Neural cell (in vitro differentiated cells): ENCODE data around the gene LMO7. TPM values are rescaled to one million over a fixed set of nuclear protein-coding genes. Genes with fewer than 3 reads are reported as not detected.

ENCODE experiments used
- H2AFZ ChIP-seq: fragments of 200-600, 300-800 bp; sonication (generic), shearing (Covaris generic); 2 replicates; pipeline ENCODE4 v1.6.0; 2014; ENCODE audit warnings: low read depth, mild to moderate bottlenecking, antibody characterized with exemption, low read length, moderate library complexity
- H3F3A ChIP-seq: fragments of 200-600 bp; shearing (Covaris generic); 2 replicates; pipeline ENCODE4 v1.6.1; 2016; ENCODE audit warnings: mild to moderate bottlenecking, moderate library complexity, mixed read lengths, antibody characterized with exemption, low read length; ENCODE audit not compliant: insufficient read depth, poor library complexity, severe bottlenecking
- H3K27ac ChIP-seq: fragments of 200-600, 300-800 bp; sonication (generic), shearing (Covaris generic); 2 replicates; pipeline ENCODE4 v1.5.1; 2014; ENCODE audit warnings: mild to moderate bottlenecking, low read length, moderate library complexity
- H3K27me3 ChIP-seq: fragments of 300-800, 200-600 bp; sonication (generic), shearing (Covaris generic); 2 replicates; pipeline ENCODE4 v1.6.0; 2014; ENCODE audit warnings: mild to moderate bottlenecking, low read depth, low read length, moderate library complexity; ENCODE audit not compliant: insufficient read depth
- H3K36me3 ChIP-seq: fragments of 300-800, 200-600 bp; sonication (generic), shearing (Covaris generic); 2 replicates; pipeline ENCODE4 v1.5.1; 2014; ENCODE audit warnings: mild to moderate bottlenecking, antibody characterized with exemption, low read length, moderate library complexity; ENCODE audit not compliant: insufficient read depth
- H3K4me2 ChIP-seq: fragments of 300-800, 200-600 bp; sonication (generic), shearing (Covaris generic); 2 replicates; pipeline ENCODE4 v1.6.0; 2014; ENCODE audit warnings: mild to moderate bottlenecking, low read length
- H3K4me3 ChIP-seq: fragments of 300-800, 200-600 bp; sonication (generic), shearing (Covaris generic); 2 replicates; pipeline ENCODE4 v1.5.1; 2014; ENCODE audit warnings: mild to moderate bottlenecking, low read length, moderate library complexity
- H3K79me2 ChIP-seq: fragments of 200-600 bp; shearing (Covaris generic); replicated peaks from 2 replicates; pipeline ENCODE4 v1.6.0; 2014; ENCODE audit warnings: mild to moderate bottlenecking, low read length, moderate library complexity; ENCODE audit not compliant: insufficient read depth
- H3K9ac ChIP-seq: fragments of 300-800, 200-600 bp; sonication (generic), shearing (Covaris generic); 2 replicates; pipeline ENCODE4 v1.6.1; 2016; ENCODE audit warnings: mild to moderate bottlenecking, low read length, mixed read lengths
- H3K9me2 ChIP-seq: fragments of 200-600 bp; shearing (Covaris generic); 2 replicates; pipeline ENCODE4 v1.6.1; 2016; ENCODE audit warnings: mild to moderate bottlenecking, low read length, mixed read lengths; ENCODE audit not compliant: insufficient read depth
- H3K9me3 ChIP-seq: fragments of 200-600, 300-800 bp; sonication (generic), shearing (Covaris generic); 2 replicates; pipeline ENCODE4 v1.6.1; 2016; ENCODE audit warnings: mild to moderate bottlenecking, mixed run types, low read length, moderate library complexity, mixed read lengths
- H4K20me1 ChIP-seq: fragments of 200-600 bp; shearing (Covaris generic); 2 replicates; pipeline ENCODE4 v1.6.1; 2016; ENCODE audit warnings: mild to moderate bottlenecking, mixed run types; ENCODE audit not compliant: insufficient read depth
- EP300 ChIP-seq: fragments of 450-650 bp; conservative IDR thresholded peaks from 2 replicates; pipeline ENCODE4 v1.6.1; 2014; ENCODE audit warnings: antibody characterized with exemption, mild to moderate bottlenecking, moderate library complexity; ENCODE audit not compliant: poor library complexity, severe bottlenecking
- EZH2 ChIP-seq: fragments of 200-600, 300-800 bp; shearing (Covaris generic), sonication (generic); IDR thresholded peaks from 2 replicates; pipeline ENCODE4 v1.6.1; 2014; ENCODE audit warnings: antibody characterized with exemption, low read length, borderline replicate concordance, mild to moderate bottlenecking; ENCODE audit not compliant: insufficient read depth, poor library complexity, severe bottlenecking
- MXI1 ChIP-seq: fragments of 450-650 bp; conservative IDR thresholded peaks from 2 replicates; pipeline ENCODE4 v1.6.1; 2014; ENCODE audit warnings: antibody characterized with exemption, mild to moderate bottlenecking; ENCODE audit not compliant: poor library complexity, severe bottlenecking
- POLR2AphosphoS5 ChIP-seq: IDR thresholded peaks from 2 replicates; pipeline ENCODE4 v1.6.1; 2012
- RAD21 ChIP-seq: fragments of 450-650 bp; conservative IDR thresholded peaks from 2 replicates; pipeline ENCODE4 v1.6.1; 2014; ENCODE audit warnings: antibody characterized with exemption, mild to moderate bottlenecking, moderate library complexity
- SMC3 ChIP-seq: fragments of 450-650 bp; conservative IDR thresholded peaks from 2 replicates; pipeline ENCODE4 v1.6.1; 2014; ENCODE audit warnings: antibody characterized with exemption, mild to moderate bottlenecking, moderate library complexity; ENCODE audit not compliant: poor library complexity
- TAF1 ChIP-seq: IDR thresholded peaks from 2 replicates; pipeline ENCODE4 v1.6.1; 2012; ENCODE audit warnings: low read depth
- polyA plus RNA-seq: library from polyadenylated mRNA; depleted of rRNA; stranded (reverse); fragments of >200 nt; gene quantifications from 2 replicates; pipeline ENCODE4 v1.2.3, GENCODE V29; 2014
- TF ChIP-seq, protein P1 (sequence below): fragments of 450-650 bp; IDR thresholded peaks from 2 replicates; pipeline ENCODE4 v1.5.1; 2014; ENCODE audit warnings: antibody characterized with exemption, mild to moderate bottlenecking, moderate library complexity; ENCODE audit not compliant: poor library complexity, severe bottlenecking
- TF ChIP-seq, protein P2 (sequence below): IDR thresholded peaks from 2 replicates; pipeline ENCODE4 v1.6.1; 2012; ENCODE audit warnings: borderline replicate concordance

Gene LMO7
- polyA plus RNA-seq, 1 donor from 2014 or later, result 14.2 TPM

DNA sequence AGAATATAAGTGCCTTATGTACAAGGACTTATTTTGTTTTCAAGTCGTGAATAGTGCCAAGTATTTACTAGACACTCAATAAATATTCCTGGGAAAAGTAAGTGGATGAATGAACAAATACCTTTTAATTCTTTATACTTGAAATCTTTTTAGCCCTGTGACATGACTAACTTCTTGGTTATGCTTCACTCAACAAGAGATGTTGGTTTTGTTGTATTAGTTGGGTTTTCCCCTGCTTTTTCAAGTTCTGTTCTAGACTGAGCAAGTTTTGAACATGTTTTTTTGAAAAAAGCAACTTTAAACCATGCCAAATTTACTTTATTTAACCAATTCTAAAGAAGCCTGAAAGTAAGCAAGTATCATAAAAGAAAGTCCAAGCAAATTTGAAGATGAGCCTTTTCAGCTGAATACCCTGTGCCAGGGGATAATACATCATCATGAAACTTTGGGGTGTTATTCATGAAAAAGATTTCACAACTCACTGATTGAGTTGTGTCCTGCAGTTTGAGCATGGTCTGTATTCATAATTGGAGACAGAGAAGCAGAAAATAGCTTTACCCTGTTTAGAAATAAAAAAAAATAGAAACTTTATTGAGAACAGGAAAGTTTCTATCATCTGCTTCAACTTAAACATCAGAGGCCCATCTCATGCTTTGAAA lies 11.1 kb downstream of the LMO7 start:
- Histone ChIP-seq H3K27me3 (no peaks in the 10 kb centered on the region), H3K9me2 (no peaks in the 10 kb centered on the region), H3K9me3 (no peaks in the 10 kb centered on the region), H3K9ac (no peak overlapping the region), H3K36me3 (no peaks in the 10 kb centered on the region), H3K79me2 (no peaks in the 10 kb centered on the region), H3F3A (no peaks in the 10 kb centered on the region), H3K4me3 (no peak overlapping the region), H3K4me2 (no peak overlapping the region), H4K20me1 (no peaks in the 10 kb centered on the region), H2AFZ (no peak overlapping the region), H3K27ac (no peak overlapping the region)
- no peak for TF ChIP-seq SMC3
- TF ChIP-seq EZH2, result no peak
- TF ChIP-seq EP300, result no peak
- TF ChIP-seq, protein P1, sequence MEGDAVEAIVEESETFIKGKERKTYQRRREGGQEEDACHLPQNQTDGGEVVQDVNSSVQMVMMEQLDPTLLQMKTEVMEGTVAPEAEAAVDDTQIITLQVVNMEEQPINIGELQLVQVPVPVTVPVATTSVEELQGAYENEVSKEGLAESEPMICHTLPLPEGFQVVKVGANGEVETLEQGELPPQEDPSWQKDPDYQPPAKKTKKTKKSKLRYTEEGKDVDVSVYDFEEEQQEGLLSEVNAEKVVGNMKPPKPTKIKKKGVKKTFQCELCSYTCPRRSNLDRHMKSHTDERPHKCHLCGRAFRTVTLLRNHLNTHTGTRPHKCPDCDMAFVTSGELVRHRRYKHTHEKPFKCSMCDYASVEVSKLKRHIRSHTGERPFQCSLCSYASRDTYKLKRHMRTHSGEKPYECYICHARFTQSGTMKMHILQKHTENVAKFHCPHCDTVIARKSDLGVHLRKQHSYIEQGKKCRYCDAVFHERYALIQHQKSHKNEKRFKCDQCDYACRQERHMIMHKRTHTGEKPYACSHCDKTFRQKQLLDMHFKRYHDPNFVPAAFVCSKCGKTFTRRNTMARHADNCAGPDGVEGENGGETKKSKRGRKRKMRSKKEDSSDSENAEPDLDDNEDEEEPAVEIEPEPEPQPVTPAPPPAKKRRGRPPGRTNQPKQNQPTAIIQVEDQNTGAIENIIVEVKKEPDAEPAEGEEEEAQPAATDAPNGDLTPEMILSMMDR, result no peak
- TF ChIP-seq, protein P2, sequence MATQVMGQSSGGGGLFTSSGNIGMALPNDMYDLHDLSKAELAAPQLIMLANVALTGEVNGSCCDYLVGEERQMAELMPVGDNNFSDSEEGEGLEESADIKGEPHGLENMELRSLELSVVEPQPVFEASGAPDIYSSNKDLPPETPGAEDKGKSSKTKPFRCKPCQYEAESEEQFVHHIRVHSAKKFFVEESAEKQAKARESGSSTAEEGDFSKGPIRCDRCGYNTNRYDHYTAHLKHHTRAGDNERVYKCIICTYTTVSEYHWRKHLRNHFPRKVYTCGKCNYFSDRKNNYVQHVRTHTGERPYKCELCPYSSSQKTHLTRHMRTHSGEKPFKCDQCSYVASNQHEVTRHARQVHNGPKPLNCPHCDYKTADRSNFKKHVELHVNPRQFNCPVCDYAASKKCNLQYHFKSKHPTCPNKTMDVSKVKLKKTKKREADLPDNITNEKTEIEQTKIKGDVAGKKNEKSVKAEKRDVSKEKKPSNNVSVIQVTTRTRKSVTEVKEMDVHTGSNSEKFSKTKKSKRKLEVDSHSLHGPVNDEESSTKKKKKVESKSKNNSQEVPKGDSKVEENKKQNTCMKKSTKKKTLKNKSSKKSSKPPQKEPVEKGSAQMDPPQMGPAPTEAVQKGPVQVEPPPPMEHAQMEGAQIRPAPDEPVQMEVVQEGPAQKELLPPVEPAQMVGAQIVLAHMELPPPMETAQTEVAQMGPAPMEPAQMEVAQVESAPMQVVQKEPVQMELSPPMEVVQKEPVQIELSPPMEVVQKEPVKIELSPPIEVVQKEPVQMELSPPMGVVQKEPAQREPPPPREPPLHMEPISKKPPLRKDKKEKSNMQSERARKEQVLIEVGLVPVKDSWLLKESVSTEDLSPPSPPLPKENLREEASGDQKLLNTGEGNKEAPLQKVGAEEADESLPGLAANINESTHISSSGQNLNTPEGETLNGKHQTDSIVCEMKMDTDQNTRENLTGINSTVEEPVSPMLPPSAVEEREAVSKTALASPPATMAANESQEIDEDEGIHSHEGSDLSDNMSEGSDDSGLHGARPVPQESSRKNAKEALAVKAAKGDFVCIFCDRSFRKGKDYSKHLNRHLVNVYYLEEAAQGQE, result no peak
- no peak for TF ChIP-seq POLR2AphosphoS5
- TF ChIP-seq RAD21, result no peak
- no peak for TF ChIP-seq MXI1
- TF ChIP-seq TAF1, result no peak

DNA sequence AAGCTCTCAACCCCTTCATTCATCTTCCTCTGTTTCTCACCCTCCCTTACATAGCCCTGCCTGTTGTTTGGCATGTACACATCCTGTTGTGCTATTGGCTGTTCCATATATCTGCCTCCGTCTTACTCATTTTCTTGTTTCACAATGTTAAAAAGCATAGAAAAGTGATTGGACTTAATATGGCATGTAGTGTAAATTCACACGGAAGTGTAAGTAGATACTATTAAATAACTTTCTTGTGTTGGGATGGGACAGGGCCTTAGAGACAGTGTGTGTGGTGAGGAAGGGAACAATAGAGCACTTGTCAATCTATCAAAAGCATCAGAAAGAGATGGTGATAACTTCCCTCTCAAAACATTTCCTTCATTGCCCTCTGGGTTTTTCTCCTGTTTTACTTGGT lies 12.3 kb downstream of the LMO7 start:
- no peaks in the 10 kb centered on the region for H3K9me2 ChIP-seq
- no peak overlapping the region for H3K27ac ChIP-seq
- no peak overlapping the region for H3K4me3 ChIP-seq
- H3K79me2 ChIP-seq, result no peaks in the 10 kb centered on the region
- no peak overlapping the region for H3K9ac ChIP-seq
- H4K20me1 ChIP-seq, result no peaks in the 10 kb centered on the region
- TF ChIP-seq RAD21, result no peak
- TF ChIP-seq EP300, result no peak
- TF ChIP-seq TAF1, result no peak
- TF ChIP-seq SMC3, result no peak
- TF ChIP-seq MXI1, result no peak
- TF ChIP-seq, protein P2, result no peak
- TF ChIP-seq EZH2, result no peak
- no peak for TF ChIP-seq POLR2AphosphoS5
- TF ChIP-seq, protein P1, result no peak
- no peaks in the 10 kb centered on the region for H3K9me3 ChIP-seq
- no peak overlapping the region for H2AFZ ChIP-seq
- no peak overlapping the region for H3K4me2 ChIP-seq
- no peaks in the 10 kb centered on the region for H3F3A ChIP-seq
- no peaks in the 10 kb centered on the region for H3K36me3 ChIP-seq
- no peaks in the 10 kb centered on the region for H3K27me3 ChIP-seq
